Right lobe of liver (tissue), 6 donors: ENCODE data around the gene ALKBH8. TPM values are rescaled to one million over a fixed set of nuclear protein-coding genes. Genes with fewer than 3 reads are reported as not detected.
"Not testable (repeated sequence)": the region's sequence is repeated elsewhere in the genome, so short reads cannot be mapped to it uniquely, and the experiment has no call there.

Source experiments
- ATAC-seq, 4 donors: fragments of 200-7000 bp; cut with Tn5 transposase; one replicate each; pipeline ENCODE4 v1.9.1; 2020; ENCODE audit warnings: mild to moderate bottlenecking in 4 of 4, moderate library complexity in 4 of 4
- DNase-seq, 3 donors: peaks; one replicate each; pipeline ENCODE4 v3.0.0-alpha.2; 2020
- H3K27ac ChIP-seq, 3 donors: fragments of 200-600 bp; one replicate each; pipeline ENCODE4 v1.8.0; 2022
- H3K27me3 ChIP-seq, 2 donors: fragments of 200-600 bp; one replicate each; pipeline ENCODE4 v1.8.0; 2022
- H3K36me3 ChIP-seq, 4 donors: fragments of 200-600 bp; sonication (generic) in 1 of 4; one replicate each; pipeline versions ENCODE4 v1.5.1 to v1.8.0; 2017 to 2022; ENCODE audit warnings: control low read depth in 1 of 4
- H3K4me1 ChIP-seq, 4 donors: fragments of 200-600 bp; sonication (generic) in 1 of 4; one replicate each; pipeline versions ENCODE4 v1.5.1 to v1.8.0; 2017 to 2022; ENCODE audit warnings: control low read depth in 1 of 4
- H3K4me3 ChIP-seq, 3 donors: fragments of 200-600 bp; one replicate each; pipeline ENCODE4 v1.8.0; 2022
- H3K9me3 ChIP-seq, 4 donors: fragments of 200-600 bp; sonication (generic) in 1 of 4; one replicate each; pipeline versions ENCODE4 v1.5.1 to v1.8.0; 2017 to 2022; ENCODE audit warnings: control low read depth in 1 of 4
- POLR2A ChIP-seq: fragments of 450-650 bp; IDR thresholded peaks from one replicate; pipeline ENCODE4 v1.6.1; 2017; ENCODE audit warnings: antibody characterized with exemption, mild to moderate bottlenecking
- WGBS: methylation state at CpG from one replicate; pipeline ENCODE4 v1.1.6; 2018; ENCODE audit warnings: low coverage, low lambda C conversion rate; ENCODE audit not compliant: insufficient coverage; ENCODE audit errors: missing lambda C conversion rate; 5-methylcytosine and 5-hydroxymethylcytosine counted together
- intact Hi-C, 2 donors: fragments of 100-400 bp; cut with DNase I; formaldehyde crosslinking; loops; one replicate each; pipeline versions ENCODE4 v1.11.2 to v1.14.1; 2022
- total RNA-seq, 6 experiments: library from RNA; depleted of rRNA in 2 of 6; stranded (reverse); fragments of >200 nt in 2 of 6; fragmentation: NEBNext Ultra II Directional in 3 of 6; extraction: Animal tissue kit (Norgen Biotek cat#: 25700) in 3 of 6; gene quantifications; one replicate each; pipeline versions ENCODE4 v1.1.0 to v1.2.4, GENCODE V29; 2016 to 2023
- TF ChIP-seq, protein P1 (sequence below), 4 donors: fragments of 200-600 bp in 3 of 4; fragments of 450-650 bp in 1 of 4; IDR thresholded peaks; one replicate each; pipeline versions ENCODE4 v1.5.1 to v1.8.0; 2016 to 2022; ENCODE audit warnings: antibody characterized with exemption in 4 of 4, mild to moderate bottlenecking in 2 of 4
- donor health status: DM: no; HTN: yes; CAD: no.
- donor health status: DM: no; HTN: no; CAD: no.
- donor health status: DM: no; HTN: no; CAD: no.
- donor health status: DM: no; HTN: yes; CAD: no.
- donor health status: DM: no; HTN: yes; CAD: no.

Gene ALKBH8
- total RNA-seq, 6 experiments from 2014 or later: 2.5 to 4.3 (median 3.1) TPM

DNA sequence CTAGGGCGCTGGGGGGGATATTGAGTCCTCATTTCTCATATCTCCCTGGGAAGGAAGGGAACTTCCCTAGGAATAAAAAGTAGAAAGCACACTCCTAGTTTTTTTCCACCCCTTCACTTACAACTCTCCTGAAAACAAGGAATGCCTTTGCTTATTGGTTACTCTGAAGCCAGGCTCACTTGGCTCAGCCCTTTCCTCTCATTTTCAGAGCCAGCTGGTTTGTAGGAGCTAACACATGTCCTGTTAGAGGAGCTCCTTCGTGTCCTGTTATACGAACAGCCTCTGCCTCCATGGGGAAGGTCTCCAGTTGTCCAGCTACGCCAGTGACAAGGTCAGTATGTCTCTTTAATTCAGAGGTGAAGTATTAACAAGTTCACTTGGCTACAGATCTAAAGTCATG is 17.6 kb downstream of the ALKBH8 start:
- Histone ChIP-seq H3K36me3 (peaks cover 0 to 4% (median under 1%) of the 10 kb centered on the region in 4 donors), H3K4me3 (no peak overlapping the region), H3K4me1 (peaks cover 0 to 4% (median 0%) of the 10 kb centered on the region in 4 donors), H3K27ac (no peak overlapping the region), H3K9me3 (no peaks in the 10 kb centered on the region), H3K27me3 (no peaks in the 10 kb centered on the region)
- intact Hi-C loops: no loop called here
- no peak for DNase-seq
- TF ChIP-seq, protein P1, sequence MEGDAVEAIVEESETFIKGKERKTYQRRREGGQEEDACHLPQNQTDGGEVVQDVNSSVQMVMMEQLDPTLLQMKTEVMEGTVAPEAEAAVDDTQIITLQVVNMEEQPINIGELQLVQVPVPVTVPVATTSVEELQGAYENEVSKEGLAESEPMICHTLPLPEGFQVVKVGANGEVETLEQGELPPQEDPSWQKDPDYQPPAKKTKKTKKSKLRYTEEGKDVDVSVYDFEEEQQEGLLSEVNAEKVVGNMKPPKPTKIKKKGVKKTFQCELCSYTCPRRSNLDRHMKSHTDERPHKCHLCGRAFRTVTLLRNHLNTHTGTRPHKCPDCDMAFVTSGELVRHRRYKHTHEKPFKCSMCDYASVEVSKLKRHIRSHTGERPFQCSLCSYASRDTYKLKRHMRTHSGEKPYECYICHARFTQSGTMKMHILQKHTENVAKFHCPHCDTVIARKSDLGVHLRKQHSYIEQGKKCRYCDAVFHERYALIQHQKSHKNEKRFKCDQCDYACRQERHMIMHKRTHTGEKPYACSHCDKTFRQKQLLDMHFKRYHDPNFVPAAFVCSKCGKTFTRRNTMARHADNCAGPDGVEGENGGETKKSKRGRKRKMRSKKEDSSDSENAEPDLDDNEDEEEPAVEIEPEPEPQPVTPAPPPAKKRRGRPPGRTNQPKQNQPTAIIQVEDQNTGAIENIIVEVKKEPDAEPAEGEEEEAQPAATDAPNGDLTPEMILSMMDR (IDR thresholded peaks at IDR 0.05): no peak
- TF ChIP-seq POLR2A: no peak
- WGBS: 83% methylated on average over 3 of the region's 4 CpGs
- ATAC-seq: no peak

DNA sequence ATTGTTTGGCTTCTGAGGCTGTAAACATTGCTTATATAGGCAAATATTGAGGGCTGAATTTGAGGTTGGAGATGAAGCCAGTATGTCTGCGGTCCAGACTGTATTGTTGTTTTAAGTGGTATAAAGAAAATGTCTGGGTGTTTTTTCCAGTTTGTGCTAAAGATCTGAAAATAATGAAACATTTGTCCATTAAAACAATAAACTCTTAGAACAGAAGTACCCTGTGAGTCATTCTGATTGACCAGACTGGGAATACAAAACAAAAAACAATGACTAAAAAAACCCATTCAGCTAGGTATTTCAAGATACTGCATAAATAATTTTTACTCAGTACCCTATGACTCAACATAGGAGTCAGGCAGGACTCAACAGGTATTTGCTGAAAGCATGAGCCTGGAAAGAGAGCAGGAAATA is 20.4 kb downstream of the ALKBH8 start:
- Histone ChIP-seq H3K27me3 (no peaks in the 10 kb centered on the region), H3K36me3 (peaks cover 0 to 1% (median 0%) of the 10 kb centered on the region in 4 donors), H3K4me3 (no peak overlapping the region), H3K9me3 (no peaks in the 10 kb centered on the region), H3K27ac (no peak overlapping the region), H3K4me1 (peaks cover 0 to 1% (median 0%) of the 10 kb centered on the region in 4 donors)
- intact Hi-C loops: no loop called here
- DNase-seq (no peak), ATAC-seq (no peak)
- 67% methylated on average over 1 of the region's 1 CpG for WGBS
- TF ChIP-seq, protein P1 (IDR thresholded peaks at IDR 0.05): no peak
- TF ChIP-seq POLR2A: no peak

DNA sequence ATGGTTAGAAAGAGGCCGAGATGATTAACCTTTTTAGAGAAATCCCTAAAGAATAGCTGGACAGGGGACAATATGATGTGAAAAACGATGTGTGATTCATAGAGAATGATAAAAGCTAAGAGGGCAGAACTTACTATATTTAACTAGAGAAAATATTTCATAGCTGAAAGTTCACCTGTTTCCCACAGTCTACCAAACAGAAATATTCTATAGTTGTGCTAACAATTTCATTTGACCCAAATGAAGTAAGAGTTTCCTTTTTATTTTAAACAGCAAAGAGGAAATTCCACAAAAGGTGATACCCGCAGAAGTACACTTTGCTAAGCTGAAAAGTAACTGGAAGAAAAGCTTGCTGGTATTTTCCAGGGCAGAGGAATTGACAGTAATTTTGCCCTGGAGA is 26.7 kb downstream of the ALKBH8 start:
- WGBS: 81% methylated on average over 3 of the region's 3 CpGs
- H3K4me3 ChIP-seq: no peak overlapping the region
- TF ChIP-seq, protein P1 (IDR thresholded peaks at IDR 0.05): no peak
- no peak for TF ChIP-seq POLR2A
- H3K4me1 ChIP-seq: no peaks in the 10 kb centered on the region
- no peak overlapping the region for H3K27ac ChIP-seq
- no peaks in the 10 kb centered on the region for H3K36me3 ChIP-seq
- ATAC-seq (no peak), DNase-seq (no peak)
- intact Hi-C loops: no loop called here
- H3K27me3 ChIP-seq: no peaks in the 10 kb centered on the region
- H3K9me3 ChIP-seq: no peaks in the 10 kb centered on the region

GRCh38 chr11:107538239-107538638 is 27.3 kb downstream of the ALKBH8 start:
- Histone ChIP-seq H3K27ac (no peak overlapping the region), H3K27me3 (no peaks in the 10 kb centered on the region), H3K36me3 (no peaks in the 10 kb centered on the region), H3K4me3 (no peak overlapping the region), H3K9me3 (no peaks in the 10 kb centered on the region), H3K4me1 (no peaks in the 10 kb centered on the region)
- TF ChIP-seq, protein P1 (IDR thresholded peaks at IDR 0.05): no peak
- TF ChIP-seq POLR2A: no peak
- DNase-seq (no peak), ATAC-seq (no peak)
- intact Hi-C loops: no loop called here

DNA sequence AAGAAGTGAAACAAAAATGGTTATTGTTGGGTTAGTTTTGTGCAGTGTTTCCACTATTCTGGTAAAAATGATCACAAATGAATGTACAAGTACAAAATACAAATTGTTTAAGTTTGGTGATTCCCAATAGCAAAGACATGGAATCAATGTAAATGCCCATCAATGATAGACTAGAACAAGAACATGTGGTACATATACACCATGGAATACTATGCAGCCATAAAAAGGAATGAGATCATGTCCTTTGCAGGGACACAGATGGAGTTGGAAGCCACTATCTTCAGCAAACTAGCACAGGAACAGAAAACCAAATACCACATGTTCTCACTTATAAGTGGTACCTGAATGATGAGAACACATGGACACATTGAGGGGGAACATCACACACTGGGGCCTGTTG is 28.4 kb downstream of the ALKBH8 start:
- H3K27me3 ChIP-seq, H3K4me1 ChIP-seq, H3K27ac ChIP-seq, ATAC-seq, intact Hi-C loops, DNase-seq, H3K4me3 ChIP-seq, H3K9me3 ChIP-seq, H3K36me3 ChIP-seq: not testable (repeated sequence)
